Thoracic aorta (tissue), 2 donors: ENCODE data around the gene SWAP70. TPM values are rescaled to one million over a fixed set of nuclear protein-coding genes. Genes with fewer than 3 reads are reported as not detected.
A peak's percentile ranks its signal among the peaks of the same experiment; 100 is the strongest.

Source experiments
- ATAC-seq: fragments of 150-250 bp; one replicate; pipeline ENCODE4 v1.8.0; 2017; ENCODE audit warnings: low read depth; ENCODE audit not compliant: insufficient number of reproducible peaks, low FRiP score
- DNase-seq: peaks from one replicate; pipeline ENCODE4 v3.0.0-alpha.2; 2020; ENCODE audit warnings: low spot score
- H3K27ac ChIP-seq, 2 donors: fragments of 200-600 bp; sonication (generic); 1 replicate in 1 of 2; 2 replicates in 1 of 2; pipeline ENCODE4 v1.5.1; 2016; ENCODE audit warnings: mild to moderate bottlenecking in 2 of 2, moderate library complexity in 2 of 2
- H3K27me3 ChIP-seq: fragments of 200-600 bp; sonication (generic); replicated peaks from 2 replicates; pipeline ENCODE4 v1.6.0; 2016; ENCODE audit warnings: mild to moderate bottlenecking; ENCODE audit not compliant: insufficient read depth
- H3K36me3 ChIP-seq: fragments of 200-600 bp; sonication (generic); one replicate; pipeline ENCODE4 v1.5.1; 2016
- H3K4me1 ChIP-seq, 2 donors: fragments of 200-600 bp; sonication (generic); 1 replicate in 1 of 2; 2 replicates in 1 of 2; pipeline versions ENCODE4 v1.5.1 to v1.6.0; 2016; ENCODE audit warnings: low read depth in 2 of 2, mild to moderate bottlenecking in 1 of 2; ENCODE audit not compliant: control insufficient read depth in 1 of 2
- H3K4me3 ChIP-seq: fragments of 200-600 bp; sonication (generic); 2 replicates; pipeline ENCODE4 v1.5.1; 2016; ENCODE audit warnings: mild to moderate bottlenecking
- H3K9me3 ChIP-seq: fragments of 200-600 bp; sonication (generic); 2 replicates; pipeline ENCODE4 v1.5.1; 2016
- total RNA-seq, 2 donors: library from RNA; depleted of rRNA; stranded (reverse); fragments of >200 nt; gene quantifications; one replicate each; pipeline versions ENCODE4 v1.1.0 to v1.2.3, GENCODE V29; 2016
- TF ChIP-seq, protein P1 (sequence below): fragments of 200-600 bp; sonication (generic); IDR thresholded peaks from one replicate; pipeline ENCODE4 v1.5.1; 2019; ENCODE audit warnings: antibody characterized with exemption

SWAP70 gene
- total RNA-seq, 2 donors from 2014 or later, result 33.4 to 64.6 TPM

DNA sequence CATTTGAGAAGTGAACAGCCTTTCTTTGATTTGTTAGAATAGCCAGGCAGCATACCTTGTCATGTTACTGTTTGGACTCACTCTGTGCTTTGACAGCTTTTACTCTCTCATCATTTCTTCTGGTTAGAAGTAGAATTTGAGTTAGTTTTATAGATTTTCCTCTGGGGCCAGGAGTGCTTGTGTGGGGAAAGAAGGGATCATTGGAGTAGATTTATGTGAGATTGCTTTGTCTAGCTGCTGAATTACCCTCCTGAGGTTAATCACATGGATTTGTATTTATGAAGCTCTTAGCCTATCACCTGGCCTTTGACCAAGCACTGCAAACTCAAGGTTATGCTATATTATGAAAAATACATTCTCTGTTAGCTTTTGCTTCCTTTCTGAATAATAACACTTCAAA lies 54.3 kb downstream of the SWAP70 start:
- TF ChIP-seq, protein P1, sequence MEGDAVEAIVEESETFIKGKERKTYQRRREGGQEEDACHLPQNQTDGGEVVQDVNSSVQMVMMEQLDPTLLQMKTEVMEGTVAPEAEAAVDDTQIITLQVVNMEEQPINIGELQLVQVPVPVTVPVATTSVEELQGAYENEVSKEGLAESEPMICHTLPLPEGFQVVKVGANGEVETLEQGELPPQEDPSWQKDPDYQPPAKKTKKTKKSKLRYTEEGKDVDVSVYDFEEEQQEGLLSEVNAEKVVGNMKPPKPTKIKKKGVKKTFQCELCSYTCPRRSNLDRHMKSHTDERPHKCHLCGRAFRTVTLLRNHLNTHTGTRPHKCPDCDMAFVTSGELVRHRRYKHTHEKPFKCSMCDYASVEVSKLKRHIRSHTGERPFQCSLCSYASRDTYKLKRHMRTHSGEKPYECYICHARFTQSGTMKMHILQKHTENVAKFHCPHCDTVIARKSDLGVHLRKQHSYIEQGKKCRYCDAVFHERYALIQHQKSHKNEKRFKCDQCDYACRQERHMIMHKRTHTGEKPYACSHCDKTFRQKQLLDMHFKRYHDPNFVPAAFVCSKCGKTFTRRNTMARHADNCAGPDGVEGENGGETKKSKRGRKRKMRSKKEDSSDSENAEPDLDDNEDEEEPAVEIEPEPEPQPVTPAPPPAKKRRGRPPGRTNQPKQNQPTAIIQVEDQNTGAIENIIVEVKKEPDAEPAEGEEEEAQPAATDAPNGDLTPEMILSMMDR, result no peak
- Histone ChIP-seq H3K4me3 (no peak overlapping the region), H3K27me3 (no peaks in the 10 kb centered on the region), H3K36me3 (no peaks in the 10 kb centered on the region), H3K4me1 (peaks cover 33 to 61% of the 10 kb centered on the region in 2 donors), H3K9me3 (no peaks in the 10 kb centered on the region), H3K27ac (peak overlapping the region; percentile 31 to 69)
- ATAC-seq (no peak), DNase-seq (no peak)

DNA sequence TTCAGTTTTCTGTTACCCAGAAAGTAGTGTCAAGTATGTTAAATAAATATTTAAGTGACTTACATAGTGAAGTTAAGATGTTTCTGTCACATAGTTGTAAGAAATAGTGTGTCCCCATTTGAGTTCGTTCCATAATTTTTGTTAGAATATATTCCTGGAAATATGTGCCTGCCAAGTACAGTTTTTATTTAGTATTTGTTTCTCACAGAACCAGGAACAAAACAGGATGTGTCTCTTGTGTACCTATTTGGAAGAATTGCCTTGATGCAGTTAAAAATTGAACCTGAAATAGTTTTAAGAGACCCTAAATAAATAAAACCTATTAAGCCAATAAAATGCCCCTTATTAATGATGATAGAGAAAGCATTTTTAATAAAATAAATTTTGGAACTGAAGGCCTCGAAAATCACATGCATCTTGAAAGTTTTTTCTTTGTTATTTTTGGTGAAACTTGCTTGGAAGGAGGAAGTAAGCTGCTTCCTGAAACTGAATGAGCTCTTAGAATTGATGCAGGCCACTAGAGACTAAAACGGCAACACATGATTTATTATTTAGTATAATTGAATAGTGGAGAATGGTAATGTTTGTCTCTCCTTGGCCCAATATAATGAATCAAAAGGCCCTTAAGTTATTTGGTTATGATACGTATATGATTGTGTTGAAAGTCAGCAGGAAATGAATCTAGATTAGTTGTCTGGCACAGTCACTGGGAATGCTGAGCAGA lies 55.9 kb downstream of the SWAP70 start:
- Histone ChIP-seq H3K4me1 (peaks cover 30 to 52% of the 10 kb centered on the region in 2 donors), H3K4me3 (no peak overlapping the region), H3K36me3 (no peaks in the 10 kb centered on the region), H3K27me3 (no peaks in the 10 kb centered on the region), H3K9me3 (no peaks in the 10 kb centered on the region), H3K27ac (peak overlapping the region; percentile 32 to 63)
- TF ChIP-seq, protein P1, result no peak
- no peak for ATAC-seq
- no peak for DNase-seq

DNA sequence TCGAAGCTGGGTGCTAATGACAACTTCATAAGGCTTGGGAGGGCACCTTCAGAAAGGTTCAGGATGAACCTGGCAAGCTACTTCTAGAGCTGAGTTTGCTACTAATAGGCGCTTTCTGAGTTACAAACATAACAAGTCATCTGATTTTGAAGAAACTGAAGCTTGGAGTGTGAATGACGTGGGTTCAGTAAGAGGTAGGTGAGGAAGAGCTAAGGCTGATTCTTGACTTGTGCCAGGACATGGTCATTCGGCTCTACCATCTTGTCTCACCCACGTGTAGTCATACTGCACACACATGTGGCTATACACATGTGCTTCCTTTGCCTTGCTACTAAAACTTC lies 56.4 kb downstream of the SWAP70 start:
- Histone ChIP-seq H3K27ac (peak overlapping the region; percentile 14 to 63), H3K36me3 (no peaks in the 10 kb centered on the region), H3K4me1 (peaks cover 27 to 47% of the 10 kb centered on the region in 2 donors), H3K27me3 (no peaks in the 10 kb centered on the region), H3K4me3 (no peak overlapping the region), H3K9me3 (no peaks in the 10 kb centered on the region)
- no peak for ATAC-seq
- DNase-seq, result no peak
- TF ChIP-seq, protein P1, result no peak

GRCh38 chr11:9722023-9722422 lies 58.1 kb downstream of the SWAP70 start:
- Histone ChIP-seq H3K36me3 (no peaks in the 10 kb centered on the region), H3K9me3 (no peaks in the 10 kb centered on the region), H3K27ac (no peak overlapping the region), H3K4me3 (no peak overlapping the region), H3K27me3 (no peaks in the 10 kb centered on the region), H3K4me1 (peaks cover 21 to 37% of the 10 kb centered on the region in 2 donors)
- ATAC-seq (no peak), DNase-seq (no peak)
- TF ChIP-seq, protein P1, result no peak

DNA sequence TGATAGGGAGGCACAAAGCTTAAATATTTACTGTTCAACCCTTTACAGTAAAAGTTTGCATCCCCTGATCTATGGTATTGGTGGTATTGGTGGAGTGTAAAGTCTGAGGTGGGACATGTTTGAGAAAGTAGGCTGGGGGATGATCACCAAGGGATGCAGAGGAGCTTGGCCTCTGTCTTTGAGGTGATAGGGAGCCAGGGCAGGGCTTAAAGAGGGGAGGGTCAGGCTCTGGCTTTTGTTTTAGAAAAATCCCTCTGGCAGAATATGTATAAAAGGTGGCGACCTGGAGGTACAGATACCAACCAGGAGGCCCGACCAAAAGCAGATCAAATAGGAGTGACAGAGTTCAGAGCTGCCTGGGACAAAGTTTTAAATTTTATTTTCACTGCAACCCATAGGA lies 59.0 kb downstream of the SWAP70 start:
- H3K4me3 ChIP-seq, result no peak overlapping the region
- H3K36me3 ChIP-seq, result peaks cover under 1% of the 10 kb centered on the region
- ATAC-seq, result no peak
- H3K4me1 ChIP-seq, result peaks cover 13 to 28% of the 10 kb centered on the region in 2 donors
- no peak overlapping the region for H3K27ac ChIP-seq
- TF ChIP-seq, protein P1, result no peak
- DNase-seq, result no peak
- no peaks in the 10 kb centered on the region for H3K9me3 ChIP-seq
- H3K27me3 ChIP-seq, result no peaks in the 10 kb centered on the region
